GM12891 (cell line): ENCODE results near the gene PRIMA1.

Source experiments
- PAX5 ChIP-seq: IDR thresholded peaks from 2 replicates; pipeline ENCODE4 v1.6.1; 2011; ENCODE audit warnings: low read length, moderate library complexity, mild to moderate bottlenecking; ENCODE audit not compliant: insufficient read depth, severe bottlenecking
- POLR2A ChIP-seq: IDR thresholded peaks from 2 replicates; pipeline ENCODE4 v1.6.1; 2011; ENCODE audit warnings: low read depth, low read length, control low read depth
- POLR2AphosphoS5 ChIP-seq: IDR thresholded peaks from 2 replicates; pipeline ENCODE4 v1.6.1; 2011; ENCODE audit warnings: low read depth, low read length, control low read depth
- SPI1 ChIP-seq: IDR thresholded peaks from 2 replicates; pipeline ENCODE4 v1.6.1; 2011; ENCODE audit warnings: low read depth, low read length, control low read depth
- TAF1 ChIP-seq: IDR thresholded peaks from 2 replicates; pipeline ENCODE4 v1.6.1; 2011; ENCODE audit warnings: low read depth, low read length, control low read depth

GRCh38 chr14:93788293-93788542, at the start of gene PRIMA1:
- no peak for TF ChIP-seq POLR2A
- no peak for TF ChIP-seq TAF1
- no peak for TF ChIP-seq SPI1
- TF ChIP-seq POLR2AphosphoS5 = no peak
- TF ChIP-seq PAX5 = no peak
